GM06990 (cell line): Measurements from ENCODE around the gene LZTS2.

Experiments
- DNase-seq: peaks from one replicate; pipeline ENCODE4 v3.0.0-alpha.2; 2011; ENCODE audit not compliant: insufficient read length; ENCODE audit errors: extremely low read depth
- H3K27me3 ChIP-seq: replicated peaks from 2 replicates; pipeline ENCODE4 v1.6.0; 2011; ENCODE audit warnings: low read length; ENCODE audit not compliant: control insufficient read depth, insufficient read depth
- H3K36me3 ChIP-seq: 2 replicates; pipeline ENCODE4 v1.5.1; 2011; ENCODE audit warnings: low read length; ENCODE audit not compliant: control insufficient read depth, insufficient read depth
- H3K4me3 ChIP-seq: replicated peaks from 2 replicates; pipeline ENCODE4 v1.5.1; 2011; ENCODE audit warnings: low read depth, mild to moderate bottlenecking, control low read depth, low read length
- TF ChIP-seq, protein P1 (sequence below): IDR thresholded peaks from 2 replicates; pipeline ENCODE4 v1.5.1; 2011; ENCODE audit warnings: low read length, control low read depth, mild to moderate bottlenecking, inconsistent platforms; ENCODE audit not compliant: insufficient read depth, poor library complexity, severe bottlenecking

Gene LZTS2

GRCh38 chr10:100966887-100967286 lies 32.7 kb upstream of the LZTS2 start:
- Histone ChIP-seq H3K36me3 (peaks cover 5% of the 10 kb centered on the region), H3K4me3 (no peak overlapping the region), H3K27me3 (no peaks in the 10 kb centered on the region)
- DNase-seq = no peak
- TF ChIP-seq, protein P1, sequence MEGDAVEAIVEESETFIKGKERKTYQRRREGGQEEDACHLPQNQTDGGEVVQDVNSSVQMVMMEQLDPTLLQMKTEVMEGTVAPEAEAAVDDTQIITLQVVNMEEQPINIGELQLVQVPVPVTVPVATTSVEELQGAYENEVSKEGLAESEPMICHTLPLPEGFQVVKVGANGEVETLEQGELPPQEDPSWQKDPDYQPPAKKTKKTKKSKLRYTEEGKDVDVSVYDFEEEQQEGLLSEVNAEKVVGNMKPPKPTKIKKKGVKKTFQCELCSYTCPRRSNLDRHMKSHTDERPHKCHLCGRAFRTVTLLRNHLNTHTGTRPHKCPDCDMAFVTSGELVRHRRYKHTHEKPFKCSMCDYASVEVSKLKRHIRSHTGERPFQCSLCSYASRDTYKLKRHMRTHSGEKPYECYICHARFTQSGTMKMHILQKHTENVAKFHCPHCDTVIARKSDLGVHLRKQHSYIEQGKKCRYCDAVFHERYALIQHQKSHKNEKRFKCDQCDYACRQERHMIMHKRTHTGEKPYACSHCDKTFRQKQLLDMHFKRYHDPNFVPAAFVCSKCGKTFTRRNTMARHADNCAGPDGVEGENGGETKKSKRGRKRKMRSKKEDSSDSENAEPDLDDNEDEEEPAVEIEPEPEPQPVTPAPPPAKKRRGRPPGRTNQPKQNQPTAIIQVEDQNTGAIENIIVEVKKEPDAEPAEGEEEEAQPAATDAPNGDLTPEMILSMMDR = no peak

GRCh38 chr10:100967332-100967731 lies 32.3 kb upstream of the LZTS2 start:
- Histone ChIP-seq H3K36me3 (peaks cover 5% of the 10 kb centered on the region), H3K4me3 (no peak overlapping the region), H3K27me3 (no peaks in the 10 kb centered on the region)
- TF ChIP-seq, protein P1 = no peak
- no peak for DNase-seq

- TF ChIP-seq, protein P1 = no peak
- H3K4me3 ChIP-seq = no peak overlapping the region
- no peak for DNase-seq
Measured at GRCh38 chr10:100968062-100968736, 31.4 kb upstream of the LZTS2 start.

DNA sequence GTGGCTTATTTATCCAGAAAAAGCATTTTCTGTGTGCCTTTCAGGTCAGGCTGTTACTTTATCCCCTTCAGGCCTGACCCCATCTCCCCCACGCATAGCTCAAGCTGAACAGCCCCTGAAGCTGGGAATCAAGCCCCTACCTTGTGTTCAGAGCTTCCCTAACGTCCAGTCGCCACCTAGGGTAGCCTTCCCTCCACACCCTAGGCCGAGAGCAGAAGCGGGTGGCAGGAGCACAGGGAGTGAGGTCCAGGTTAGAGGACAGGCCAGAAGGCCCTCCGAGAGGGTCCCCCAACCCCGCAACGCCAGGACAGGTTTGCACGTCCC lies 30.8 kb upstream of the LZTS2 start:
- Histone ChIP-seq H3K36me3 (peaks cover 2% of the 10 kb centered on the region; the same call in 1 of the 2 replicates), H3K27me3 (no peaks in the 10 kb centered on the region), H3K4me3 (peak overlapping the region; percentile 55)
- DNase-seq = no peak
- TF ChIP-seq, protein P1 = no peak

More at GRCh38 chr10:100968062-100968736, 31.4 kb upstream of the LZTS2 start:
- H3K36me3 ChIP-seq = peaks cover 2% of the 10 kb centered on the region; the same call in 1 of the 2 replicates
- H3K27me3 ChIP-seq = no peaks in the 10 kb centered on the region

DNA sequence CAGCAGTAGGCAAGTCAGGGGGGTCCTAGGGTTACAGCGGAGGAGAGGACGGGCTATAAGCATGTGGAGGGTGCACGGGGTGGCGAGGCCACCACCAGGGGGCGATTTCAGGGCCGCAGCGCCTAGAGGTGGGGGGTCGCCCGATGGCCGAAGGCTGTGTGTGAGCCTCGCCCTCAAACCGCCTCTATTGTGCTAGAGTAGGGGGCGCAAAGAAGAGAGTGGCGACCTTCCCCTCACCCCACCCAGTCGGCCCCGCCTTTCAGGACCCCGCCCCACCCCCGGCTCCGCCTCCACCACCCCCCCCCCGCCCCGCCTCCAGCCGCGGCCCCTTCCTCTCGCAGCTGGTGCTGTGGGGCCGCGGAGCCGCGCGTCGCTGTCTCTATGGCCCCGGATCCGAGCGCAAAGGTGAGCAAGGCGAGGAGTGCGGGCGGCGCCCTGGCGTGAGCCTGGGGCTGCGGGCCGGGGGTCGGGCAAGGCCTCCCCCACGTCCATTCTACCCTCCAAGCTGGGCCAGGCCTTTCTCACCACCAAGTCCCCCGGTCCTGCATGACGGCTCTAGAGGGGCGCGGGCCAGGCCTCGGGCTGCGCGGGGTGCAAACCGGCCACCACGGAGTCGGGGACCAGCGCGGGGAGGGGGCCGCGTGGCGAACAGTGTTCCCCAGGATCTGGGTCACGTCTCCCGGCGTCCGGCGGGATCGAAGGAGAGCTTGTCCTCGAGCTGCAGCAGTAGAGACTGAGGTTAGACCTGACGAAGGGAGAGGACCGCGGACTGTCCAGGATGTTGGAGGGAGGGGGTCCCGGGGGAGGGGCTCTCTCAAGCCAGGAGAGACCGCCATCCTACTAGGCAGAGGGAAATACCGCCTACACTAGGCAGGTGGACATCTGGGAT lies 30.2 kb upstream of the LZTS2 start, which contains the start of gene SEMA4G:
Gene SEMA4G (plus strand): TSS at position 318 of the 889 bp plus-strand sequence. CDS start 3,409 bp downstream, outside the sequence.
- TF ChIP-seq, protein P1 = peak; percentile 80
- Histone ChIP-seq H3K4me3 (peak within 1 kb of the TSS; percentile 55), H3K36me3 (peaks cover 2% of the 10 kb centered on the region; the same call in 1 of the 2 replicates), H3K27me3 (no peaks in the 10 kb centered on the region)
- peak; percentile 46 for DNase-seq
